Panc1 (cell line): Measurements from ENCODE around the gene NDUFAF5. TPM values are rescaled to one million over a fixed set of nuclear protein-coding genes. Genes with fewer than 3 reads are reported as not detected.

ENCODE experiments used
- ATAC-seq: fragments of 200-7000 bp; cut with Tn5 transposase; 2 replicates; pipeline ENCODE4 v1.9.1; 2020; ENCODE audit warnings: mild to moderate bottlenecking, moderate library complexity
- BruUV-seq: library from RNA; stranded (reverse); fragments of 400-500 nt; replicated peaks from 2 replicates; lab custom pipeline; 2021; lab: Mats Ljungman, UMichigan
- CTCF ChIA-PET: fragments of 300-600 bp; sonication (Branson Sonifier 250); formaldehyde crosslinking; loops from one replicate; lab custom pipeline; 2022; ENCODE audit warnings: antibody characterized with exemption; lab: Charles Lee
- POLR2A ChIA-PET: fragments of 300-600 bp; sonication (Branson Sonifier 250); formaldehyde crosslinking; loops from one replicate; lab custom pipeline; 2022; ENCODE audit warnings: antibody characterized with exemption; lab: Charles Lee
- DNase-seq: peaks from one replicate; pipeline ENCODE4 v3.0.0-alpha.2; 2010; ENCODE audit warnings: low read depth, low spot score
- H3K27ac ChIP-seq: 2 replicates; pipeline ENCODE4 v1.5.1; 2011; ENCODE audit warnings: mild to moderate bottlenecking, low read length, inconsistent platforms
- H3K27me3 ChIP-seq: fragments of 200-500 bp; sonication (Bioruptor generic); 2 replicates; pipeline ENCODE4 v1.6.0; 2014; ENCODE audit warnings: low read length, inconsistent platforms; ENCODE audit not compliant: control insufficient read depth, insufficient read depth
- H3K36me3 ChIP-seq: fragments of 200-500 bp; sonication (Bioruptor generic); 2 replicates; pipeline ENCODE4 v1.5.1; 2014; ENCODE audit warnings: inconsistent platforms, mild to moderate bottlenecking, low read length, moderate library complexity; ENCODE audit not compliant: control insufficient read depth, insufficient read depth
- H3K4me1 ChIP-seq: 2 replicates; pipeline ENCODE4 v1.5.1; 2011; ENCODE audit warnings: inconsistent platforms, mild to moderate bottlenecking, low read length, moderate library complexity; ENCODE audit not compliant: control insufficient read depth, insufficient read depth
- H3K4me3 ChIP-seq, 2 experiments: 2 replicates each; pipeline ENCODE4 v1.5.1; 2011 to 2012; ENCODE audit warnings: low read depth in 2 of 2, low read length in 2 of 2, mild to moderate bottlenecking in 2 of 2, inconsistent platforms in 1 of 2, moderate library complexity in 1 of 2
- H3K9me3 ChIP-seq: fragments of 200-500 bp; sonication (Bioruptor generic); 2 replicates; pipeline ENCODE4 v1.5.1; 2014; ENCODE audit warnings: low read depth, mild to moderate bottlenecking, inconsistent platforms, low read length, moderate library complexity; ENCODE audit not compliant: control insufficient read depth, insufficient read depth
- CTCF ChIP-seq: fragments of 450-650 bp; IDR thresholded peaks from 2 replicates; pipeline ENCODE4 v1.5.1; 2017; ENCODE audit warnings: mild to moderate bottlenecking
- POLR2AphosphoS5 ChIP-seq: IDR thresholded peaks from 2 replicates; pipeline ENCODE4 v1.6.1; 2012; ENCODE audit warnings: mild to moderate bottlenecking, low read depth, low read length, moderate library complexity
- REST ChIP-seq, 2 experiments: IDR thresholded peaks; 2 replicates each; pipeline ENCODE4 v1.6.1; 2011 to 2012; ENCODE audit warnings: low read depth in 2 of 2, control low read depth in 1 of 2, low read length in 1 of 2, mild to moderate bottlenecking in 1 of 2, moderate library complexity in 1 of 2; ENCODE audit not compliant: insufficient read depth in 1 of 2
- SIN3A ChIP-seq: IDR thresholded peaks from 2 replicates; pipeline ENCODE4 v1.6.1; 2012; ENCODE audit warnings: low read depth, mild to moderate bottlenecking, low read length, moderate library complexity, borderline replicate concordance; ENCODE audit not compliant: insufficient read depth
- TCF7L2 ChIP-seq: IDR thresholded peaks from 2 replicates; pipeline ENCODE4 v1.6.1; 2011; ENCODE audit warnings: mild to moderate bottlenecking, low read depth, low read length, inconsistent platforms
- in situ Hi-C: cut with HindIII; loops from 2 replicates; pipeline ENCODE4 v1.10.0; 2016; ENCODE audit warnings: low sequenced_read_pairs, low pct_unique_long_range_greater_than_20kb
- intact Hi-C: fragments of 100-400 bp; cut with micrococcal nuclease; formaldehyde crosslinking; loops from one replicate; pipeline ENCODE4 v1.10.0; 2022; ENCODE audit not compliant: unreplicated experiment
- total RNA-seq: library from RNA; stranded (reverse); gene quantifications from one replicate; pipeline ENCODE4 v1.2.1, GENCODE V29; 2021; ENCODE audit not compliant: unreplicated experiment

Gene NDUFAF5
- total RNA-seq, 1 experiment from 2014 or later, result 23.0 TPM

GRCh38 chr20:13844296-13844695, 59.5 kb downstream of the NDUFAF5 start:
- BruUV-seq, result no TSS peak
- TF ChIP-seq CTCF, result no peak
- no peak for TF ChIP-seq TCF7L2
- TF ChIP-seq SIN3A, result no peak
- Histone ChIP-seq H3K27me3 (peaks cover 2% of the 10 kb centered on the region; the same call in 1 of the 2 replicates), H3K9me3 (no peaks in the 10 kb centered on the region), H3K27ac (no peak overlapping the region), H3K4me1 (no peaks in the 10 kb centered on the region), H3K4me3 (no peak overlapping the region), H3K36me3 (no peaks in the 10 kb centered on the region)
- in situ Hi-C loops, result no loop called here
- no peak for DNase-seq
- ChIA-PET POLR2A (no interaction called here), CTCF (no interaction called here)
- no peak for ATAC-seq
- intact Hi-C loops, result no loop called here

- CTCF ChIA-PET, result interaction anchor here (0.5 kb wide), 1 partner anchor 80 kb away, joined by 4 read pairs; no protein-coding TSS in a partner anchor
- Histone ChIP-seq H3K36me3 (no peaks in the 10 kb centered on the region), H3K27me3 (no peaks in the 10 kb centered on the region; the same call in 1 of the 2 replicates), H3K9me3 (no peaks in the 10 kb centered on the region), H3K4me3 (no peak overlapping the region), H3K27ac (no peak overlapping the region), H3K4me1 (no peaks in the 10 kb centered on the region)
- intact Hi-C loops (no loop called here), in situ Hi-C loops (no loop called here)
- ATAC-seq (no peak), DNase-seq (no peak)
- TF ChIP-seq POLR2AphosphoS5 (no peak), REST (IDR thresholded peaks at IDR 0.05; ENCODE audit: insufficient read depth in 1 of 2, low read depth in 2 of 2, low read length in 1 of 2) (no peak), CTCF (no peak), SIN3A (no peak), TCF7L2 (no peak)
- POLR2A ChIA-PET, result no interaction called here
- no TSS peak for BruUV-seq
Observed at GRCh38 chr20:13851279-13851678, 66.5 kb downstream of the NDUFAF5 start.

- in situ Hi-C loops, result no loop called here
- DNase-seq (no peak), ATAC-seq (no peak)
- intact Hi-C loops, result no loop called here
- no peaks in the 10 kb centered on the region; the same call in 1 of the 2 replicates for H3K27me3 ChIP-seq
- no peaks in the 10 kb centered on the region for H3K9me3 ChIP-seq
- no peak overlapping the region for H3K4me3 ChIP-seq
- no peaks in the 10 kb centered on the region for H3K4me1 ChIP-seq
- CTCF ChIA-PET, result no interaction called here
- POLR2A ChIA-PET, result no interaction called here
- no peak for TF ChIP-seq CTCF
- TF ChIP-seq TCF7L2, result no peak
- no peak for TF ChIP-seq SIN3A
- no peak for TF ChIP-seq REST (IDR thresholded peaks at IDR 0.05; ENCODE audit: insufficient read depth in 1 of 2, low read depth in 2 of 2, low read length in 1 of 2)
- TF ChIP-seq POLR2AphosphoS5, result no peak
- no TSS peak for BruUV-seq
- no peaks in the 10 kb centered on the region for H3K36me3 ChIP-seq
- no peak overlapping the region for H3K27ac ChIP-seq
Observed at GRCh38 chr20:13852306-13852705, 67.5 kb downstream of the NDUFAF5 start.
